ENCODE measurements around the gene ADIRF. TPM values are rescaled to one million over a fixed set of nuclear protein-coding genes. Genes with fewer than 3 reads are reported as not detected.

The ADIRF gene
- total RNA-seq, 2 experiments from 2014 or later = not detected

DNA sequence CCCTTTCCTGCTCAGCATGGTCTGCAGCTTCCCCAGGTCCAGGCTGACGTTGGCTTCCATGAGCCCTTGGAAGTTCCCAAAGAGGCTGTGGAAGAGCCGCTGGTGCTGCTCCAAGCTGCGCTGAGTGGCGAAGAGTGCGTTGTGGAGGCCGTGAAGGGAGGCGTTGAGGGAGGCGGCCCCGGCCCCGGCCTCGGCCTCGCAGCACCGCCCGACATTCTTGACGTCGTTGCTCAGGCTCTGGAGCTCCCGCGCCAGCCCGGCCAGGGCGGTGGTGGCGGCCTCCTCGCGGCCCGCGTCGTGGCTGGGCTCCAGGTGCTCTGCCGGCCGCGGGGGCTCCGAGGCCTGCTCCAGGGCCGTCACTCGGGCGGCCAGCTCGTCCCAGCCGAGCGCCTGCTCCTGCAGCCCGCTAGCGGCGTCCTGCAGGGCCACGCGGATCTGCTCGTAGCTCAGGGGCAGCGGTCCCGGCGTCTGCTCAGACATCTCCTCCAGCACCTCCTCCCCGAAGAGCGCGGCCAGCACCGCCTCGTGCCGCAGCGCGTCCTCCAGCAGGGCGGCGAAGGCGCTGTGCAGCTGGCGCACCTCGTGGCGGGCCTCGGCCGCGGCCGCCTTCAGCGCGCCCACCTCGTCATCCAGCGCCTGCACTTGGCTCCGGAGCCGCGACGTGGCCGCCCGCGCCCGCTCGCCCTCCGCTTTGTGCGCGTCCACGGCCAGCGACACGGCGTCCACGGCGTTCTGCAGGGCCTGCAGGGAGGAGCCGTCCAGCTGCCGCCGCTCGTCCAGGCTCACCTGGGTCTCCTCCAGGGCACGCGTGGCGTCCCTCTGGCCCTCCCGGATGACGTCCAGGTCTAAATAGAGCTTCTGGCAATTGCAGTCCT, 25.6 kb upstream of the ADIRF start:
- Histone ChIP-seq H4K20me1 (ENCODE audit: insufficient read depth, low read length) (no peaks in the 10 kb centered on the region), H3K27ac (ENCODE audit: low read depth, low read length, poor library complexity, severe bottlenecking) (no peak overlapping the region), H3K79me2 (ENCODE audit: insufficient read depth, low read depth, low read length) (no peaks in the 10 kb centered on the region), H3K36me3 (ENCODE audit: insufficient read depth, low read length) (no peaks in the 10 kb centered on the region), H3K4me1 (ENCODE audit: insufficient read depth, low read length, poor library complexity, severe bottlenecking) (no peaks in the 10 kb centered on the region), H3K9me2 (ENCODE audit: insufficient read depth, low read length) (no peaks in the 10 kb centered on the region), H2AFZ (ENCODE audit: low read length) (no peak overlapping the region), H3K9me3 (ENCODE audit: low read length) (no peaks in the 10 kb centered on the region), H3K4me2 (ENCODE audit: low read length) (no peak overlapping the region), H3K4me3 (ENCODE audit: low read depth, low read length, poor library complexity, severe bottlenecking) (no peak overlapping the region)
- no peak for DNase-seq (ENCODE audit: low spot score)
- ChIA-PET CTCF (ENCODE audit: unreplicated experiment) (no interaction called here), POLR2A (no interaction called here)
- no TSS peak for BruUV-seq (replicated peaks)
- intact Hi-C loops (cut with micrococcal nuclease; ENCODE audit: unreplicated experiment) = no loop called here
- TF ChIP-seq EZH2phosphoT487 (IDR thresholded peaks at IDR 0.05; ENCODE audit: borderline replicate concordance, low read depth, low read length) = no peak
- TF ChIP-seq, protein P1, sequence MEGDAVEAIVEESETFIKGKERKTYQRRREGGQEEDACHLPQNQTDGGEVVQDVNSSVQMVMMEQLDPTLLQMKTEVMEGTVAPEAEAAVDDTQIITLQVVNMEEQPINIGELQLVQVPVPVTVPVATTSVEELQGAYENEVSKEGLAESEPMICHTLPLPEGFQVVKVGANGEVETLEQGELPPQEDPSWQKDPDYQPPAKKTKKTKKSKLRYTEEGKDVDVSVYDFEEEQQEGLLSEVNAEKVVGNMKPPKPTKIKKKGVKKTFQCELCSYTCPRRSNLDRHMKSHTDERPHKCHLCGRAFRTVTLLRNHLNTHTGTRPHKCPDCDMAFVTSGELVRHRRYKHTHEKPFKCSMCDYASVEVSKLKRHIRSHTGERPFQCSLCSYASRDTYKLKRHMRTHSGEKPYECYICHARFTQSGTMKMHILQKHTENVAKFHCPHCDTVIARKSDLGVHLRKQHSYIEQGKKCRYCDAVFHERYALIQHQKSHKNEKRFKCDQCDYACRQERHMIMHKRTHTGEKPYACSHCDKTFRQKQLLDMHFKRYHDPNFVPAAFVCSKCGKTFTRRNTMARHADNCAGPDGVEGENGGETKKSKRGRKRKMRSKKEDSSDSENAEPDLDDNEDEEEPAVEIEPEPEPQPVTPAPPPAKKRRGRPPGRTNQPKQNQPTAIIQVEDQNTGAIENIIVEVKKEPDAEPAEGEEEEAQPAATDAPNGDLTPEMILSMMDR (conservative IDR thresholded peaks at IDR 0.05; ENCODE audit: low read length) = no peak

DNA sequence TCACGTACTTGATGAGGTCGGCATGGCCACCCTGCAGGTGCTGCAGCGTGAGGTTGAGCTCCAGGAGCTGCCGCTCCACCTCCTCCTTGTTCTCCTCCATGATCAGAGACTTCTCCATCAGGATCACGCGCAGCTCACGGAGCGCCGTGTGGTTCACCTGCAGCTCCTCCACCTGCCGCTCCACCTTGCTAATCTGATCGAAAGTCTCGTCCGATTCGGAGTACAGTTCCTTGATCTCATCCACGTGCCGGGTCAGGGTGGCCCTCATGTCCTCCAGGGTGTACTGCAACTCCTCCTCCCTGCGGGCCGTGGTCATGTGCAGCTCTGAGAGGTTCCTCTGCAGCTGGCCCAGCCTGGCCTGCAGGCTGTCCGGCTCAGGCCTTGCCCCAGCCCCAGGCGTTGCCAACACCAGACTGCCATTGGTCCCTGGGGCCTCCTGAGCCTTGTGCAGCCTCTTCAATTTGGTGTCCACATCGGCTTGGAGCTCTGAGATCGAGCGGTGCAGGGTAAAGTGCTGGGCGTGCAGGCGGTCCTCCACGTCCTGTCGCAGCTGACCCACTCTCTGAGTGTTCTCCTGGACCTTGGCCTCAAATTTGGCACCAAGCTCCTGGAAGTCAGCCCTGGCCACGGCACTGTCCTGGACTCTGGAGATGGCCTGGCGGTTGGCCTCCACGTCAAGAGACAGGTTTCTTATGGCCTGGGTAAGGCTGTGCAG, 24.8 kb upstream of the ADIRF start:
- Histone ChIP-seq H3K4me3 (ENCODE audit: low read depth, low read length, poor library complexity, severe bottlenecking) (no peak overlapping the region), H4K20me1 (ENCODE audit: insufficient read depth, low read length) (no peaks in the 10 kb centered on the region), H3K4me2 (ENCODE audit: low read length) (no peak overlapping the region), H3K36me3 (ENCODE audit: insufficient read depth, low read length) (no peaks in the 10 kb centered on the region), H3K27ac (ENCODE audit: low read depth, low read length, poor library complexity, severe bottlenecking) (no peak overlapping the region), H3K79me2 (ENCODE audit: insufficient read depth, low read depth, low read length) (no peaks in the 10 kb centered on the region), H3K9me2 (ENCODE audit: insufficient read depth, low read length) (no peaks in the 10 kb centered on the region), H3K4me1 (ENCODE audit: insufficient read depth, low read length, poor library complexity, severe bottlenecking) (no peaks in the 10 kb centered on the region), H3K9me3 (ENCODE audit: low read length) (no peaks in the 10 kb centered on the region), H2AFZ (ENCODE audit: low read length) (no peak overlapping the region)
- no peak for TF ChIP-seq EZH2phosphoT487 (IDR thresholded peaks at IDR 0.05; ENCODE audit: borderline replicate concordance, low read depth, low read length)
- TF ChIP-seq, protein P1 (conservative IDR thresholded peaks at IDR 0.05; ENCODE audit: low read length) = no peak
- intact Hi-C loops (cut with micrococcal nuclease; ENCODE audit: unreplicated experiment) = no loop called here
- BruUV-seq (replicated peaks) = no TSS peak
- no peak for DNase-seq (ENCODE audit: low spot score)
- ChIA-PET POLR2A (no interaction called here), CTCF (ENCODE audit: unreplicated experiment) (no interaction called here)

DNA sequence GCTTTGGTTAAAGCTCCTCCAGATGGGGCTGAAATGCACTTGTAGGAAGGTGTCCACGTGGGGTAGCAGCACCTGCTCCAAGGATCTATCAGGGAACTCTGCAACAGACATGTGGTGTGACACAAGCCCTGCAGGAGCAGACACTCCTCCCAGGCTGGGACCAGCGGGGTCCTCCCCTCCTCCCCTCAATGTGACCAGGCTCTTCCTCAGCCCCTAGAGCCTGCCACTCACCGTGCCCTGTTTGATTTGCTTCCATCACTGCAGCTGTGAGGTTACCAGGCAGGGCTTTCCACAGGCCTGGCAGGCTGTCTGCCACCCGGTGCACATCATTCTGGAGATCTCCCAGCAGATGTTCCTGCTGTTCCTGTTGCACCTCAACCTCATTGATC, 24.3 kb upstream of the ADIRF start:
- DNase-seq (ENCODE audit: low spot score) = no peak
- Histone ChIP-seq H3K79me2 (ENCODE audit: insufficient read depth, low read depth, low read length) (no peaks in the 10 kb centered on the region), H3K4me3 (ENCODE audit: low read depth, low read length, poor library complexity, severe bottlenecking) (no peak overlapping the region), H3K9me2 (ENCODE audit: insufficient read depth, low read length) (no peaks in the 10 kb centered on the region), H3K27ac (ENCODE audit: low read depth, low read length, poor library complexity, severe bottlenecking) (no peak overlapping the region), H3K4me2 (ENCODE audit: low read length) (no peak overlapping the region), H3K36me3 (ENCODE audit: insufficient read depth, low read length) (no peaks in the 10 kb centered on the region), H3K9me3 (ENCODE audit: low read length) (no peaks in the 10 kb centered on the region), H2AFZ (ENCODE audit: low read length) (no peak overlapping the region), H4K20me1 (ENCODE audit: insufficient read depth, low read length) (no peaks in the 10 kb centered on the region), H3K4me1 (ENCODE audit: insufficient read depth, low read length, poor library complexity, severe bottlenecking) (no peaks in the 10 kb centered on the region)
- intact Hi-C loops (cut with micrococcal nuclease; ENCODE audit: unreplicated experiment) = no loop called here
- BruUV-seq (replicated peaks) = no TSS peak
- TF ChIP-seq EZH2phosphoT487 (IDR thresholded peaks at IDR 0.05; ENCODE audit: borderline replicate concordance, low read depth, low read length) = no peak
- TF ChIP-seq, protein P1 (conservative IDR thresholded peaks at IDR 0.05; ENCODE audit: low read length) = no peak
- CTCF ChIA-PET (ENCODE audit: unreplicated experiment) = no interaction called here
- POLR2A ChIA-PET = no interaction called here
